A549 (cell line): ENCODE data around the gene TMEFF2. TPM values are rescaled to one million over a fixed set of nuclear protein-coding genes. Genes with fewer than 3 reads are reported as not detected.

Source experiments
- ATAC-seq, 2 experiments: fragments of 200-7000 bp in 1 of 2; fragments of >200 bp in 1 of 2; cut with Nextera tagmentation in 1 of 2; cut with Tn5 transposase in 1 of 2; 3 replicates each; pipeline versions ENCODE4 v1.8.0 to v1.9.1; 2018 to 2020; ENCODE audit warnings: mild to moderate bottlenecking in 1 of 2, moderate library complexity in 1 of 2
- CTCF ChIA-PET: fragments of 300-600 bp; sonication (Branson Sonifier 250); formaldehyde crosslinking; extraction: SDS; loops from one replicate; lab custom pipeline; 2021; ENCODE audit warnings: antibody characterized with exemption, inconsistent platforms; lab: Yijun Ruan, JAX
- POLR2A ChIA-PET: fragments of 350-600 bp; formaldehyde crosslinking; extraction: SDS; loops from one replicate; lab custom pipeline; 2021; ENCODE audit warnings: antibody characterized with exemption, inconsistent platforms; lab: Yijun Ruan, JAX
- DNase-seq, 2 experiments: peaks; one replicate each; pipeline versions ENCODE4 v3.0.0 to v3.0.0-alpha.2; 2011 to 2016; ENCODE audit warnings: low read depth in 1 of 2, low spot score in 1 of 2
- FAIRE-seq: peaks from 2 replicates; lab custom pipeline; 2011; peaks lifted over from hg19 to GRCh38; lab: Jason Lieb, UNC
- H3K27ac ChIP-seq, 2 experiments: fragments of >200 bp; sonication (Bioruptor Twin); formaldehyde crosslinking; 3 replicates each; pipeline ENCODE4 v1.5.1; 2016 to 2017
- H3K4me1 ChIP-seq: fragments of >200 bp; sonication (Bioruptor Twin); formaldehyde crosslinking; 3 replicates; pipeline ENCODE4 v1.6.1; 2016
- H3K4me2 ChIP-seq: fragments of >200 bp; sonication (Bioruptor Twin); formaldehyde crosslinking; 3 replicates; pipeline ENCODE4 v1.6.1; 2016
- H3K4me3 ChIP-seq: fragments of >200 bp; sonication (Bioruptor Twin); formaldehyde crosslinking; 3 replicates; pipeline ENCODE4 v1.5.1; 2016
- H3K9me3 ChIP-seq: fragments of >200 bp; sonication (Bioruptor Twin); formaldehyde crosslinking; 3 replicates; pipeline ENCODE4 v1.6.1; 2016
- CHD4 ChIP-seq: fragments of 200-600 bp; sonication (generic); IDR thresholded peaks from 2 replicates; pipeline ENCODE4 v1.6.1; 2016; ENCODE audit warnings: antibody characterized with exemption, mild to moderate bottlenecking, borderline replicate concordance
- EHF ChIP-seq: fragments of 250-450 bp; sonication (Bioruptor Pico); IDR thresholded peaks from 2 replicates; pipeline ENCODE4 v1.5.0; 2020; ENCODE audit warnings: mild to moderate bottlenecking
- EHMT2 ChIP-seq: fragments of 200-600 bp; sonication (generic); IDR thresholded peaks from 2 replicates; pipeline ENCODE4 v1.6.1; 2016; ENCODE audit warnings: antibody characterized with exemption, low read depth, mild to moderate bottlenecking, moderate library complexity
- FOSB ChIP-seq: fragments of 250-450 bp; sonication (Bioruptor Pico); IDR thresholded peaks from 2 replicates; pipeline ENCODE4 v1.5.0; 2020; ENCODE audit warnings: mild to moderate bottlenecking, moderate library complexity
- FOSL2 ChIP-seq, 2 experiments: fragments of 450-650 bp in 1 of 2; fragments of >200 bp in 1 of 2; sonication (Bioruptor Twin) in 1 of 2; formaldehyde crosslinking; IDR thresholded peaks; 2 replicates each; pipeline versions ENCODE4 v1.5.0 to v1.6.1; 2016 to 2020; ENCODE audit warnings: mild to moderate bottlenecking in 1 of 2, moderate library complexity in 1 of 2
- HES2 ChIP-seq: fragments of >200 bp; sonication (Bioruptor Twin); formaldehyde crosslinking; IDR thresholded peaks from 2 replicates; pipeline ENCODE4 v1.6.1; 2016
- HOXA7 ChIP-seq: fragments of 250-450 bp; sonication (Bioruptor Pico); IDR thresholded peaks from 2 replicates; pipeline ENCODE4 v1.5.0; 2020; ENCODE audit warnings: mild to moderate bottlenecking, moderate library complexity
- JUNB ChIP-seq: fragments of >200 bp; sonication (Bioruptor Twin); formaldehyde crosslinking; IDR thresholded peaks from 2 replicates; pipeline ENCODE4 v1.6.1; 2016
- KDM1A ChIP-seq: fragments of 200-600 bp; sonication (generic); IDR thresholded peaks from 2 replicates; pipeline ENCODE4 v1.6.1; 2016; ENCODE audit warnings: low read depth, mild to moderate bottlenecking
- NFE2L2 ChIP-seq: fragments of 150-350 bp; conservative IDR thresholded peaks from 2 replicates; pipeline ENCODE4 v1.6.1; 2014; ENCODE audit warnings: low read length
- NPAS2 ChIP-seq: fragments of 250-450 bp; sonication (Bioruptor Pico); IDR thresholded peaks from 2 replicates; pipeline ENCODE4 v1.8.0; 2022; ENCODE audit warnings: mild to moderate bottlenecking, moderate library complexity, borderline replicate concordance
- NR3C1 ChIP-seq: fragments of >200 bp; sonication (Bioruptor Twin); formaldehyde crosslinking; IDR thresholded peaks from 3 replicates; pipeline ENCODE4 v1.6.1; 2017
- PHF8 ChIP-seq: fragments of 200-600 bp; sonication (generic); IDR thresholded peaks from 2 replicates; pipeline ENCODE4 v1.6.1; 2016; ENCODE audit warnings: low read depth, mild to moderate bottlenecking, antibody characterized with exemption, moderate library complexity, borderline replicate concordance
- RAD21 ChIP-seq, 2 experiments: fragments of >200 bp in 1 of 2; sonication (Bioruptor Twin) in 1 of 2; formaldehyde crosslinking in 1 of 2; IDR thresholded peaks in 1 of 2; conservative IDR thresholded peaks in 1 of 2; 2 replicates in 1 of 2; 3 replicates in 1 of 2; pipeline ENCODE4 v1.6.1; 2012 to 2018; ENCODE audit warnings: inconsistent platforms in 1 of 2
- RNF2 ChIP-seq: fragments of 200-600 bp; sonication (generic); IDR thresholded peaks from 2 replicates; pipeline ENCODE4 v1.6.1; 2016; ENCODE audit warnings: low read depth, mild to moderate bottlenecking, antibody characterized with exemption, moderate library complexity, borderline replicate concordance
- SMC3 ChIP-seq: fragments of >200 bp; sonication (Bioruptor Twin); formaldehyde crosslinking; IDR thresholded peaks from 3 replicates; pipeline ENCODE4 v1.6.1; 2018; ENCODE audit warnings: inconsistent platforms
- SREBF2 ChIP-seq: fragments of 450-650 bp; IDR thresholded peaks from 2 replicates; pipeline ENCODE4 v1.6.1; 2014; ENCODE audit warnings: mild to moderate bottlenecking, moderate library complexity
- ZC3H11A ChIP-seq: fragments of 450-650 bp; IDR thresholded peaks from 2 replicates; pipeline ENCODE4 v1.6.1; 2014; ENCODE audit warnings: antibody characterized with exemption, mild to moderate bottlenecking
- ZSCAN20 ChIP-seq: fragments of 250-450 bp; sonication (Bioruptor Pico); IDR thresholded peaks from 2 replicates; pipeline ENCODE4 v1.8.0; 2022; ENCODE audit warnings: mild to moderate bottlenecking, moderate library complexity
- WGBS: methylation state at CpG from one replicate; pipeline ENCODE4 v1.1.6; 2017; ENCODE audit errors: missing lambda C conversion rate; 5-methylcytosine and 5-hydroxymethylcytosine counted together
- polyA plus RNA-seq, 4 experiments: library from polyadenylated mRNA; depleted of rRNA in 3 of 4; stranded (reverse); fragments of >200 nt; fragmentation: RNase III in 1 of 4; extraction: RNeasy Plus Mini Kit Qiagen cat#74134 plus additional on column Dnase treatment in 1 of 4; gene quantifications; 2 replicates in 3 of 4; 3 replicates in 1 of 4; pipeline ENCODE4 v1.2.3, GENCODE V29; 2011 to 2017

Gene TMEFF2
- polyA plus RNA-seq, 2 of the 4 experiments (the other 2 are of a cell fraction): 0.30 to 0.46 TPM

GRCh38 chr2:192067631-192068030, 127.1 kb downstream of the TMEFF2 start:
- POLR2A ChIA-PET: no interaction called here

GRCh38 chr2:192064459-192064858, 130.3 kb downstream of the TMEFF2 start:
- WGBS: 94% methylated on average over 2 of the region's 2 CpGs
- H3K9me3 ChIP-seq: no peaks in the 10 kb centered on the region
- DNase-seq: no peak
- ChIA-PET POLR2A (no interaction called here), CTCF (no interaction called here)
- no peak overlapping the region for H3K4me2 ChIP-seq
- TF ChIP-seq NFE2L2 (0 out of 2 replicates have a peak, but pooled peaks have one; percentile 14), HOXA7 (no peak)
- FAIRE-seq: no peak
- no peaks in the 10 kb centered on the region for H3K4me1 ChIP-seq
- no peak overlapping the region for H3K27ac ChIP-seq
- no peak for ATAC-seq
- no peak overlapping the region for H3K4me3 ChIP-seq

More at GRCh38 chr2:192067631-192068030, 127.1 kb downstream of the TMEFF2 start:
- H3K4me2 ChIP-seq: no peak overlapping the region
- CTCF ChIA-PET: no interaction called here
- TF ChIP-seq ZSCAN20 (no peak), NR3C1 (no peak)
- 50% methylated on average over 1 of the region's 1 CpG for WGBS
- H3K4me1 ChIP-seq: no peaks in the 10 kb centered on the region
- no peak overlapping the region for H3K27ac ChIP-seq
- no peaks in the 10 kb centered on the region for H3K9me3 ChIP-seq
- FAIRE-seq (no peak), ATAC-seq (no peak), DNase-seq (no peak)
- H3K4me3 ChIP-seq: no peak overlapping the region

GRCh38 chr2:192060161-192060560, 134.6 kb downstream of the TMEFF2 start:
- Histone ChIP-seq H3K4me3 (no peak overlapping the region), H3K4me2 (no peak overlapping the region), H3K9me3 (no peaks in the 10 kb centered on the region), H3K4me1 (no peaks in the 10 kb centered on the region), H3K27ac (no peak overlapping the region)
- TF ChIP-seq NFE2L2: 0 out of 2 replicates have a peak, but pooled peaks have one; percentile 36
- no peak for TF ChIP-seq KDM1A
- TF ChIP-seq FOSB (CRISPR knock-in tag): no peak
- FAIRE-seq: no peak
- no peak for ATAC-seq
- POLR2A ChIA-PET: no interaction called here
- CTCF ChIA-PET: no interaction called here
- WGBS: 75% methylated on average over 3 of the region's 3 CpGs
- DNase-seq: no peak

GRCh38 chr2:192059266-192059665, 135.5 kb downstream of the TMEFF2 start:
- Histone ChIP-seq H3K9me3 (no peaks in the 10 kb centered on the region), H3K27ac (no peak overlapping the region), H3K4me1 (no peaks in the 10 kb centered on the region), H3K4me2 (no peak overlapping the region), H3K4me3 (no peak overlapping the region)
- no peak for TF ChIP-seq SREBF2
- no peak for TF ChIP-seq PHF8
- TF ChIP-seq SMC3: no peak
- no peak for TF ChIP-seq FOSL2 (IDR thresholded peaks at IDR 0.05)
- TF ChIP-seq FOSL2 (CRISPR knock-in tag; IDR thresholded peaks at IDR 0.05): no peak
- no peak for TF ChIP-seq EHF (CRISPR knock-in tag)
- no peak for TF ChIP-seq NPAS2 (CRISPR knock-in tag)
- no peak for TF ChIP-seq RNF2
- TF ChIP-seq ZC3H11A: no peak
- TF ChIP-seq CHD4: no peak
- TF ChIP-seq RAD21 (conservative IDR thresholded peaks at IDR 0.05 in 1 of 2, IDR thresholded peaks at IDR 0.05 in 1 of 2): no peak
- no peak for TF ChIP-seq HES2
- TF ChIP-seq EHMT2: no peak
- no peak for TF ChIP-seq JUNB
- no peak for TF ChIP-seq FOSB (CRISPR knock-in tag)
- DNase-seq (no peak), FAIRE-seq (no peak), ATAC-seq (no peak)
- CTCF ChIA-PET: no interaction called here
- 89% methylated on average over 2 of the region's 2 CpGs for WGBS
- POLR2A ChIA-PET: no interaction called here
